ENCODE data around the gene PCDHGA10. TPM values are rescaled to one million over a fixed set of nuclear protein-coding genes. Genes with fewer than 3 reads are reported as not detected.

The PCDHGA10 gene
- total RNA-seq = 10 to 100 TPM in 1 of 2 donors, 1 to 10 TPM in 1; 6.1 to 11.4 TPM
- polyA plus RNA-seq = 1 to 10 TPM in 1 of 2 donors, under 1 TPM in 1; 0.61 to 1.1 TPM
- long read RNA-seq, donor 1, full-length matches to known transcripts = 1 of 1 reads
- long read RNA-seq, donor 1, partial matches to known transcripts = 0 of 1 reads
- long read RNA-seq, donor 1, other reads (novel, unspliced or antisense) = 0 of 1 reads
- long read RNA-seq, donor 2, full-length matches to known transcripts = 1 of 1 reads
- long read RNA-seq, donor 2, partial matches to known transcripts = 0 of 1 reads
- long read RNA-seq, donor 2, other reads (novel, unspliced or antisense) = 0 of 1 reads

- ATAC-seq (ENCODE audit: low FRiP score) (no peak), DNase-seq (peak in 1 of 2 donors; percentile 61)
- Histone ChIP-seq H3K4me3 (ENCODE audit: low read length in 2 of 2) (no peak within 1 kb of the TSS), H3K4me1 (ENCODE audit: control insufficient read depth in 1 of 2, insufficient read depth in 2 of 2, low read length in 2 of 2) (no peaks in the 10 kb centered on the region), H3K27ac (ENCODE audit: low read depth in 1 of 2, low read length in 2 of 2) (no peak within 1 kb of the TSS), H3K36me3 (ENCODE audit: control insufficient read depth in 1 of 2, insufficient read depth in 2 of 2, low read length in 1 of 2) (no peaks in the 10 kb centered on the region), H3K9me3 (ENCODE audit: control insufficient read depth, low read length) (peaks cover 36% of the 10 kb centered on the region), H3K27me3 (ENCODE audit: control insufficient read depth in 1 of 2, insufficient read depth in 2 of 2, low read length in 1 of 2) (no peaks in the 10 kb centered on the region)
- 14 to 19% methylated on average over 31 of the region's 31 CpGs for WGBS, 2 donors
- intact Hi-C loops (cut with DNase I) = loop anchor here in 1 of 2 donors (10.0 kb wide), 2 partner anchors 112 to 152 kb away; no protein-coding TSS in a partner anchor
Measured at GRCh38 chr5:141412854-141413539, at the start of gene PCDHGA10. Gene PCDHGA10 (plus strand): TSS chr5:141412987. CDS start chr5:141413176, 189 bp downstream.

GRCh38 chr5:141363952-141364660, 48.7 kb upstream of the PCDHGA10 start, which contains the start of gene PCDHGA5:
Gene PCDHGA5 (plus strand): TSS chr5:141364162. CDS start chr5:141364331, 169 bp downstream.
- no peak for ATAC-seq (ENCODE audit: low FRiP score)
- intact Hi-C loops (cut with DNase I) = no loop called here
- Histone ChIP-seq H3K27ac (ENCODE audit: low read depth in 1 of 2, low read length in 2 of 2) (no peak within 1 kb of the TSS), H3K4me1 (ENCODE audit: control insufficient read depth in 1 of 2, insufficient read depth in 2 of 2, low read length in 2 of 2) (no peaks in the 10 kb centered on the region), H3K27me3 (ENCODE audit: control insufficient read depth in 1 of 2, insufficient read depth in 2 of 2, low read length in 1 of 2) (no peaks in the 10 kb centered on the region), H3K9me3 (ENCODE audit: control insufficient read depth, low read length) (peaks cover 39% of the 10 kb centered on the region), H3K4me3 (ENCODE audit: low read length in 2 of 2) (no peak within 1 kb of the TSS), H3K36me3 (ENCODE audit: control insufficient read depth in 1 of 2, insufficient read depth in 2 of 2, low read length in 1 of 2) (no peaks in the 10 kb centered on the region)
- WGBS, 2 donors = 11 to 15% methylated on average over 34 of the region's 34 CpGs
- DNase-seq = peak in 1 of 2 donors; percentile 55

GRCh38 chr5:141366016-141366896, 46.5 kb upstream of the PCDHGA10 start:
- ATAC-seq (ENCODE audit: low FRiP score) (no peak), DNase-seq (no peak)
- Histone ChIP-seq H3K4me3 (ENCODE audit: low read length in 2 of 2) (no peak overlapping the region), H3K36me3 (ENCODE audit: control insufficient read depth in 1 of 2, insufficient read depth in 2 of 2, low read length in 1 of 2) (no peaks in the 10 kb centered on the region), H3K27ac (ENCODE audit: low read depth in 1 of 2, low read length in 2 of 2) (no peak overlapping the region), H3K4me1 (ENCODE audit: control insufficient read depth in 1 of 2, insufficient read depth in 2 of 2, low read length in 2 of 2) (no peaks in the 10 kb centered on the region), H3K27me3 (ENCODE audit: control insufficient read depth in 1 of 2, insufficient read depth in 2 of 2, low read length in 1 of 2) (no peaks in the 10 kb centered on the region), H3K9me3 (ENCODE audit: control insufficient read depth, low read length) (peaks cover 42% of the 10 kb centered on the region)
- intact Hi-C loops (cut with DNase I) = no loop called here
- WGBS, 2 donors = 29 to 30% methylated on average over 46 of the region's 46 CpGs

- H3K4me3 ChIP-seq (ENCODE audit: low read length in 2 of 2) = no peak within 1 kb of the TSS
- H3K27ac ChIP-seq (ENCODE audit: low read depth in 1 of 2, low read length in 2 of 2) = no peak within 1 kb of the TSS
- no peaks in the 10 kb centered on the region for H3K36me3 ChIP-seq (ENCODE audit: control insufficient read depth in 1 of 2, insufficient read depth in 2 of 2, low read length in 1 of 2)
- no peaks in the 10 kb centered on the region for H3K4me1 ChIP-seq (ENCODE audit: control insufficient read depth in 1 of 2, insufficient read depth in 2 of 2, low read length in 2 of 2)
- peaks cover 45% of the 10 kb centered on the region for H3K9me3 ChIP-seq (ENCODE audit: control insufficient read depth, low read length)
- no peaks in the 10 kb centered on the region for H3K27me3 ChIP-seq (ENCODE audit: control insufficient read depth in 1 of 2, insufficient read depth in 2 of 2, low read length in 1 of 2)
- 14 to 17% methylated on average over 32 of the region's 32 CpGs for WGBS, 2 donors
- no peak for DNase-seq
- ATAC-seq (ENCODE audit: low FRiP score) = no peak
- intact Hi-C loops (cut with DNase I) = loop anchor here in 1 of 2 donors (5.0 kb wide), 1 partner anchor 52 kb away; the partner anchor contains the start of gene PCDHGA11
Measured at GRCh38 chr5:141369994-141370848, 42.6 kb upstream of the PCDHGA10 start, which contains the start of gene PCDHGB3. Gene PCDHGB3 (plus strand): TSS chr5:141370242. CDS start chr5:141370395, 153 bp downstream.

- intact Hi-C loops (cut with DNase I) = loop anchor here in 1 of 2 donors (5.0 kb wide), 1 partner anchor 50 kb away; the partner anchor contains the start of gene PCDHGA11
- no peak overlapping the region for H3K4me3 ChIP-seq (ENCODE audit: low read length in 2 of 2)
- no peaks in the 10 kb centered on the region for H3K27me3 ChIP-seq (ENCODE audit: control insufficient read depth in 1 of 2, insufficient read depth in 2 of 2, low read length in 1 of 2)
- H3K9me3 ChIP-seq (ENCODE audit: control insufficient read depth, low read length) = peaks cover 44% of the 10 kb centered on the region
- 23 to 28% methylated on average over 69 of the region's 69 CpGs for WGBS, 2 donors
- H3K36me3 ChIP-seq (ENCODE audit: control insufficient read depth in 1 of 2, insufficient read depth in 2 of 2, low read length in 1 of 2) = no peaks in the 10 kb centered on the region
- DNase-seq = no peak
- H3K27ac ChIP-seq (ENCODE audit: low read depth in 1 of 2, low read length in 2 of 2) = no peak overlapping the region
- no peaks in the 10 kb centered on the region for H3K4me1 ChIP-seq (ENCODE audit: control insufficient read depth in 1 of 2, insufficient read depth in 2 of 2, low read length in 2 of 2)
- no peak for ATAC-seq (ENCODE audit: low FRiP score)
Measured at GRCh38 chr5:141371572-141372475, 41.0 kb upstream of the PCDHGA10 start.

GRCh38 chr5:141373673-141374317, 39.0 kb upstream of the PCDHGA10 start, which contains the start of gene PCDHGA6:
Gene PCDHGA6 (plus strand): TSS chr5:141373891. CDS start chr5:141374084, 193 bp downstream.
- DNase-seq = peak in 1 of 2 donors; percentile 66
- H3K36me3 ChIP-seq (ENCODE audit: control insufficient read depth in 1 of 2, insufficient read depth in 2 of 2, low read length in 1 of 2) = no peaks in the 10 kb centered on the region
- H3K27ac ChIP-seq (ENCODE audit: low read depth in 1 of 2, low read length in 2 of 2) = no peak within 1 kb of the TSS
- no peak for ATAC-seq (ENCODE audit: low FRiP score)
- H3K9me3 ChIP-seq (ENCODE audit: control insufficient read depth, low read length) = peaks cover 45% of the 10 kb centered on the region
- intact Hi-C loops (cut with DNase I) = loop anchor here in 1 of 2 donors (5.0 kb wide), 1 partner anchor 49 kb away; the partner anchor contains the start of gene PCDHGA11
- no peaks in the 10 kb centered on the region for H3K27me3 ChIP-seq (ENCODE audit: control insufficient read depth in 1 of 2, insufficient read depth in 2 of 2, low read length in 1 of 2)
- H3K4me1 ChIP-seq (ENCODE audit: control insufficient read depth in 1 of 2, insufficient read depth in 2 of 2, low read length in 2 of 2) = no peaks in the 10 kb centered on the region
- 12 to 13% methylated on average over 27 of the region's 27 CpGs for WGBS, 2 donors
- no peak within 1 kb of the TSS for H3K4me3 ChIP-seq (ENCODE audit: low read length in 2 of 2)
